ENCODE data around the gene APOD. TPM values are rescaled to one million over a fixed set of nuclear protein-coding genes. Genes with fewer than 3 reads are reported as not detected.

Gene APOD
- total and polyA plus RNA-seq, 10 donors: 1.9 to 50.5 (median 4.4) TPM

GRCh38 chr3:195544230-195544536 lies 39.6 kb downstream of the APOD start:
- DNase-seq: no peak
- Histone ChIP-seq H3K36me3 (no peaks in the 10 kb centered on the region), H3K4me1 (peaks cover 34 to 87% (median 75%) of the 10 kb centered on the region in 6 donors), H3K27me3 (replicated peaks in 1 of 7) (no peaks in the 10 kb centered on the region), H3K27ac (peak overlapping the region in 6 of 8 donors; percentile 74 to 99 (median 96)), H3K4me3 (peak overlapping the region in 5 of 8 donors; percentile 66 to 89 (median 70)), H3K9me3 (no peaks in the 10 kb centered on the region)
- intact Hi-C loops (cut with DNase I; ENCODE audit: low total_unique reads): no loop called here
- WGBS, 5 donors: 84 to 94% (median 89%) methylated on average over 4 of the region's 4 CpGs
- TF ChIP-seq CTCF (IDR thresholded peaks at IDR 0.05 in 8 of 11, conservative IDR thresholded peaks at IDR 0.05 in 3 of 11) (no peak), POLR2A (IDR thresholded peaks at IDR 0.05) (no peak), POLR2AphosphoS5 (IDR thresholded peaks at IDR 0.05) (no peak)

- H3K4me1 ChIP-seq: peaks cover 34 to 87% (median 75%) of the 10 kb centered on the region in 6 donors
- intact Hi-C loops (cut with DNase I; ENCODE audit: low total_unique reads): no loop called here
Observed at GRCh38 chr3:195543500-195544229, 40.1 kb downstream of the APOD start.

GRCh38 chr3:195542698-195543499 lies 40.8 kb downstream of the APOD start, which contains the start of gene PPP1R2:
Gene PPP1R2 (minus strand): TSS chr3:195543325. CDS start chr3:195543025, 300 bp downstream.
- H3K27me3 ChIP-seq (replicated peaks in 1 of 7): no peaks in the 10 kb centered on the region
- intact Hi-C loops (cut with DNase I; ENCODE audit: low total_unique reads): no loop called here
- no peaks in the 10 kb centered on the region for H3K36me3 ChIP-seq
- WGBS, 5 donors: 0 to 1% (median 0%) methylated on average over 14 to 95 of the region's 95 CpGs
- H3K4me1 ChIP-seq: peaks cover 41 to 87% (median 77%) of the 10 kb centered on the region in 6 donors
- peak within 1 kb of the TSS; percentile 66 to 89 (median 74) for H3K4me3 ChIP-seq
- TF ChIP-seq CTCF (IDR thresholded peaks at IDR 0.05 in 8 of 11, conservative IDR thresholded peaks at IDR 0.05 in 3 of 11) (peak in 4 of 11 experiments; percentile 14 to 47 (median 37)), POLR2AphosphoS5 (IDR thresholded peaks at IDR 0.05) (peak; percentile 99 to 100 (median 100)), POLR2A (IDR thresholded peaks at IDR 0.05) (peak; percentile 90 to 96 (median 93))
- peak; percentile 97 for DNase-seq
- H3K27ac ChIP-seq: peak within 1 kb of the TSS; percentile 94 to 99 (median 98)
- no peaks in the 10 kb centered on the region for H3K9me3 ChIP-seq

More at GRCh38 chr3:195543500-195544229, 40.1 kb downstream of the APOD start:
- WGBS, 5 donors: 19 to 28% (median 21%) methylated on average over 22 to 38 of the region's 38 CpGs
- Histone ChIP-seq H3K27me3 (replicated peaks in 1 of 7) (no peaks in the 10 kb centered on the region), H3K27ac (peak overlapping the region; percentile 94 to 99 (median 98)), H3K4me3 (peak overlapping the region; percentile 66 to 89 (median 74)), H3K9me3 (no peaks in the 10 kb centered on the region), H3K36me3 (no peaks in the 10 kb centered on the region)
- TF ChIP-seq POLR2A (IDR thresholded peaks at IDR 0.05): no peak
- no peak for TF ChIP-seq POLR2AphosphoS5 (IDR thresholded peaks at IDR 0.05)
- TF ChIP-seq CTCF (IDR thresholded peaks at IDR 0.05 in 8 of 11, conservative IDR thresholded peaks at IDR 0.05 in 3 of 11): no peak
- peak; percentile 88 for DNase-seq

GRCh38 chr3:195542316-195542697 lies 41.4 kb downstream of the APOD start:
- intact Hi-C loops (cut with DNase I; ENCODE audit: low total_unique reads): no loop called here
- Histone ChIP-seq H3K4me1 (peaks cover 44 to 90% (median 82%) of the 10 kb centered on the region in 6 donors), H3K27ac (peak overlapping the region; percentile 94 to 99 (median 98)), H3K36me3 (no peaks in the 10 kb centered on the region), H3K4me3 (peak overlapping the region; percentile 66 to 89 (median 74)), H3K27me3 (replicated peaks in 1 of 7) (no peaks in the 10 kb centered on the region), H3K9me3 (no peaks in the 10 kb centered on the region)
- WGBS, 5 donors: 0 to 1% (median 1%) methylated on average over 5 of the region's 5 CpGs
- no peak for DNase-seq
- no peak for TF ChIP-seq POLR2A (IDR thresholded peaks at IDR 0.05)
- TF ChIP-seq POLR2AphosphoS5 (IDR thresholded peaks at IDR 0.05): no peak
- TF ChIP-seq CTCF (IDR thresholded peaks at IDR 0.05 in 8 of 11, conservative IDR thresholded peaks at IDR 0.05 in 3 of 11): no peak
